WTC11 (cell line): ENCODE measurements around the gene RFK. TPM values are rescaled to one million over a fixed set of nuclear protein-coding genes. Genes with fewer than 3 reads are reported as not detected.

Experiments used
- ATAC-seq: fragments of 200-7000 bp; cut with Tn5 transposase; 2 replicates; pipeline ENCODE4 v1.10.0; 2021; ENCODE audit warnings: mild to moderate bottlenecking, moderate library complexity
- CTCF ChIA-PET: fragments of 300-600 bp; sonication (Branson Sonifier 250); formaldehyde crosslinking; loops from one replicate; lab custom pipeline; 2021; ENCODE audit warnings: antibody characterized with exemption; lab: Charles Lee
- POLR2A ChIA-PET: fragments of 350-600 bp; sonication (Branson Sonifier 250); formaldehyde crosslinking; loops from one replicate; lab custom pipeline; 2021; ENCODE audit warnings: antibody characterized with exemption; lab: Charles Lee
- DNase-seq: peaks from one replicate; pipeline ENCODE4 v3.0.0; 2021; ENCODE audit warnings: low spot score
- H3K27ac Mint-ChIP-seq: 2 replicates; pipeline ENCODE4 v1.8.0; 2021; ENCODE audit warnings: mixed read lengths
- H3K27me3 Mint-ChIP-seq: 2 replicates; pipeline ENCODE4 v1.8.0; 2021; ENCODE audit warnings: low read depth, mild to moderate bottlenecking, moderate library complexity, mixed read lengths
- H3K36me3 Mint-ChIP-seq: 2 replicates; pipeline ENCODE4 v1.8.0; 2021; ENCODE audit warnings: mixed read lengths
- H3K4me1 Mint-ChIP-seq: 2 replicates; pipeline ENCODE4 v1.8.0; 2022; ENCODE audit warnings: mixed read lengths
- H3K4me3 Mint-ChIP-seq: 2 replicates; pipeline ENCODE4 v1.8.0; 2021; ENCODE audit warnings: mild to moderate bottlenecking, moderate library complexity, mixed read lengths
- H3K9me3 Mint-ChIP-seq: 2 replicates; pipeline ENCODE4 v1.8.0; 2021; ENCODE audit warnings: mixed read lengths
- ARID4B ChIP-seq: sonication (generic); formaldehyde crosslinking; IDR thresholded peaks from 2 replicates; pipeline ENCODE4 v1.8.0; 2023; ENCODE audit warnings: missing genetic modification reagents, mild to moderate bottlenecking, borderline replicate concordance
- ATF1 ChIP-seq: sonication (generic); formaldehyde crosslinking; IDR thresholded peaks from 2 replicates; pipeline ENCODE4 v1.8.1; 2023; ENCODE audit warnings: mild to moderate bottlenecking, moderate library complexity, missing genetic modification reagents
- ATF2 ChIP-seq: sonication (generic); formaldehyde crosslinking; IDR thresholded peaks from 2 replicates; pipeline ENCODE4 v1.8.1; 2022; ENCODE audit warnings: low read depth, missing genetic modification reagents, borderline replicate concordance
- ATF6 ChIP-seq: sonication (generic); formaldehyde crosslinking; IDR thresholded peaks from 2 replicates; pipeline ENCODE4 v1.8.1; 2023; ENCODE audit warnings: mild to moderate bottlenecking, missing genetic modification reagents
- CDX4 ChIP-seq: fragments of 250-450 bp; sonication (Bioruptor Pico); IDR thresholded peaks from 2 replicates; pipeline ENCODE4 v1.9.0; 2021; ENCODE audit warnings: moderate library complexity, mild to moderate bottlenecking, inconsistent platforms, borderline replicate concordance
- E2F1 ChIP-seq: sonication (generic); formaldehyde crosslinking; IDR thresholded peaks from 2 replicates; pipeline ENCODE4 v1.8.0; 2022; ENCODE audit warnings: mild to moderate bottlenecking, missing genetic modification reagents
- ELF4 ChIP-seq: sonication (generic); formaldehyde crosslinking; IDR thresholded peaks from 2 replicates; pipeline ENCODE4 v1.8.1; 2022; ENCODE audit warnings: low read depth, mild to moderate bottlenecking, moderate library complexity, missing genetic modification reagents
- ETV6 ChIP-seq: sonication (generic); formaldehyde crosslinking; IDR thresholded peaks from 2 replicates; pipeline ENCODE4 v1.8.1; 2022; ENCODE audit warnings: mild to moderate bottlenecking, missing genetic modification reagents
- HMGXB4 ChIP-seq: sonication (generic); formaldehyde crosslinking; IDR thresholded peaks from 2 replicates; pipeline ENCODE4 v1.8.1; 2023; ENCODE audit warnings: mild to moderate bottlenecking, moderate library complexity, missing genetic modification reagents
- IRF1 ChIP-seq: sonication (generic); formaldehyde crosslinking; IDR thresholded peaks from 2 replicates; pipeline ENCODE4 v1.8.0; 2023; ENCODE audit warnings: missing genetic modification reagents
- IRF2 ChIP-seq: sonication (generic); formaldehyde crosslinking; IDR thresholded peaks from 2 replicates; pipeline ENCODE4 v1.8.0; 2022; ENCODE audit warnings: low read depth, missing genetic modification reagents, borderline replicate concordance
- PREB ChIP-seq: sonication (generic); formaldehyde crosslinking; IDR thresholded peaks from 2 replicates; pipeline ENCODE4 v1.8.1; 2022; ENCODE audit warnings: mild to moderate bottlenecking, missing genetic modification reagents, moderate library complexity, borderline replicate concordance
- PRRX2 ChIP-seq: fragments of 250-450 bp; sonication (Bioruptor Pico); IDR thresholded peaks from 2 replicates; pipeline ENCODE4 v1.8.0; 2021; ENCODE audit warnings: mild to moderate bottlenecking
- TEAD4 ChIP-seq: sonication (generic); formaldehyde crosslinking; IDR thresholded peaks from 2 replicates; pipeline ENCODE4 v1.8.0; 2022; ENCODE audit warnings: mild to moderate bottlenecking, missing genetic modification reagents
- ZNF138 ChIP-seq: sonication (generic); formaldehyde crosslinking; conservative IDR thresholded peaks from 2 replicates; pipeline ENCODE4 v1.8.1; 2022; ENCODE audit warnings: mild to moderate bottlenecking, moderate library complexity, missing genetic modification reagents
- ZNF425 ChIP-seq: fragments of 250-450 bp; sonication (Bioruptor Pico); conservative IDR thresholded peaks from 2 replicates; pipeline ENCODE4 v1.9.0; 2021; ENCODE audit warnings: mild to moderate bottlenecking
- total RNA-seq: library from RNA; stranded (reverse); gene quantifications from 3 replicates; pipeline ENCODE4 v1.2.3, GENCODE V29; 2021

RFK gene
- total RNA-seq, 1 experiment from 2014 or later: 14.9 TPM

- peaks cover 7% of the 10 kb centered on the region; the same call in 1 of the 2 replicates for H3K27me3 Mint-ChIP-seq
- no peak for DNase-seq
- ChIA-PET POLR2A (no interaction called here), CTCF (no interaction called here)
- no peak overlapping the region for H3K4me3 Mint-ChIP-seq
- peaks cover 8% of the 10 kb centered on the region for H3K36me3 Mint-ChIP-seq
- no peak for ATAC-seq
- peaks cover 25% of the 10 kb centered on the region for H3K9me3 Mint-ChIP-seq
- H3K4me1 Mint-ChIP-seq: peaks cover 41% of the 10 kb centered on the region
- TF ChIP-seq ARID4B (CRISPR knock-in tag) (no peak), ETV6 (CRISPR knock-in tag) (no peak), ATF2 (CRISPR knock-in tag) (no peak)
- H3K27ac Mint-ChIP-seq: no peak overlapping the region
Observed at GRCh38 chr9:76414661-76415060, 20.4 kb upstream of the RFK start.

- POLR2A ChIA-PET: no interaction called here
- TF ChIP-seq ETV6 (CRISPR knock-in tag): no peak
- no peak for TF ChIP-seq ATF6 (CRISPR knock-in tag)
- no peak for TF ChIP-seq ELF4 (CRISPR knock-in tag)
- TF ChIP-seq IRF2 (CRISPR knock-in tag): no peak
- TF ChIP-seq HMGXB4 (CRISPR knock-in tag): no peak
- no peak for TF ChIP-seq IRF1 (CRISPR knock-in tag)
- no peak for TF ChIP-seq PRRX2
- TF ChIP-seq E2F1: no peak
- no peak for TF ChIP-seq ZNF425 (CRISPR knock-in tag)
- TF ChIP-seq ATF1: no peak
- no peak for TF ChIP-seq TEAD4 (CRISPR knock-in tag)
- no peak for TF ChIP-seq PREB (CRISPR knock-in tag)
- TF ChIP-seq ZNF138: no peak
- no peak for TF ChIP-seq CDX4 (CRISPR knock-in tag)
Observed at GRCh38 chr9:76413658-76414057, 19.4 kb upstream of the RFK start.

More at GRCh38 chr9:76413658-76414057, 19.4 kb upstream of the RFK start:
- H3K36me3 Mint-ChIP-seq: peaks cover 8% of the 10 kb centered on the region
- DNase-seq (no peak), ATAC-seq (no peak)
- peaks cover 7% of the 10 kb centered on the region; the same call in 1 of the 2 replicates for H3K27me3 Mint-ChIP-seq
- no peak overlapping the region for H3K27ac Mint-ChIP-seq
- H3K4me3 Mint-ChIP-seq: no peak overlapping the region
- CTCF ChIA-PET: no interaction called here
- peaks cover 39% of the 10 kb centered on the region for H3K4me1 Mint-ChIP-seq
- peaks cover 25% of the 10 kb centered on the region for H3K9me3 Mint-ChIP-seq
